Measurements from ENCODE around the gene COL15A1.

DNA sequence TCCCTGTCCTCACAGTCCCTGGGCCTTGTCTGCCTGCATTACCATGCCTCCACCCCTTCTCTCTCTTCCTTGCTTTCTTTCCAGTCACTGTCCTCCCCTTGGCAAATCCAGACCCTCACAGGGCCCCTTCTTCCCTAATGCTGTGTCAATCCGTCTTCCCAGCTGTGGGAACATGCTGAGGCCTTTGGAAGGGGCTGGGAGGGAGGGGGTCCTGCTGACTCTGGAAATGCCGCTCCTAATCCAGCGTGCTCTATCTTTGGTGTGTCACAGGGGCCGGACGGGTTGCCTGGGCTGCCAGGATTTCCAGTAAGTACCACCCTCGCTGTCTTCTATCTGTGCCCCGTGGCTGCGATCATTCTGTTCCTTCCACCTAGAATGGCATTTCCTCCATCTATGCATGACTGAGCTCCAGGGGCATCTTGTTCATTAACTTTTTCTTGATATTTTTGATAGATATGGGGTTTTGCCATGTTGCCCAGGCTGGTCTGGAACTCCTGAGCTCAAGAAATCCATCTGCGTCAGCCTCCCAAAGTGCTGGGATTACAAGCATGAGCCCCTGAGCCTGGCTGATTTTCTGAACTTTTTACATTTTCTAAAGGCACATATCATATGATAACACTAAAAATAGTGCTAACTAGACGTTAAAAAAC lies 96.7 kb downstream of the COL15A1 start:
- TF ChIP-seq POLR2A (IDR thresholded peaks at IDR 0.05; ENCODE audit: low read length) (no peak), GATA1 (IDR thresholded peaks at IDR 0.05; ENCODE audit: low read depth, low read length) (no peak)
